ENCODE results near the gene TPSD1. TPM values are rescaled to one million over a fixed set of nuclear protein-coding genes. Genes with fewer than 3 reads are reported as not detected.

Gene TPSD1
- not detected in 2 replicates for total RNA-seq

DNA sequence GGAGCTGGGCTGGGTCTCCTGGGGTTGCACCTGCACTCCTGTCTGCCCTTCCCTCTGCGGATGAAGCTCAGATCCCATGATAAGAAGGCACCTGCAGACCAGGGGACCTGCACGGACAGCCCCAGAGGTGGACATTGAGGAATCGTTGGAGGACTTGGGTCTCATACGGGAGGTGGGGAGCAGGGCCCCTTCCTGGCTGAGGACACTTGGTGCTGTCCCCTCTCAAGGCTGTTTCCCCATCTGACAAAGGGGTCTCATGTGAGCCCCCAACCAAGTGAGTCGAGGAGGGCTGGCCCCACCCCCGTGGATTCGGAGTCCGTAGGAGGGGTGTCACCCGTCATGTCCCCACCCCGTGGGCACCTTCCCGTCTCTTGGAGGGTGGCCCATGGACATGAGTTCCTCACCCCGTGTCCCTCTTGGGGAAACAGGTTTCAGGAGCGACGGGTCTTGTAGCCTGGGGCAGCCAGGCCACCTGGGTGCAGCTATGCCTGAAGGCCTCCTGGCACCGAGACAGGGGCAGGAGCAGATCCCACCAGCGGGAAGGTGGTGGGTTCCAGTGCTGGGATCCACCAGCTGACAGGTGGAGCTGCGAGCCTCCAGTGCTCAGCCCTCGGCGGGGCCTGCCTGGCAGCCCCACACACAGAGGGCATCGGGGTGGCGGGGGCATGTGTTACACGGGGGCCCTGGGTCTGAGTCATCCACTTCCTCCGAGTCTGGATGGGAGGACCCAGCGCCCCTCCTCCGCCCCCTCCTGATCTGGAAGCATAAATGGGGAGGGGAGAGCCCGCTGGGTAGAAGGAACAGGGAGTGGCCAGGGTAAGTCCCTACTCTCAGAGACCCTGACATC lies at the start of gene TPSD1:
TPSD1 (plus strand) TSS at position 794 of the 847 bp plus-strand sequence. CDS start 212 bp downstream, outside the sequence.

DNA sequence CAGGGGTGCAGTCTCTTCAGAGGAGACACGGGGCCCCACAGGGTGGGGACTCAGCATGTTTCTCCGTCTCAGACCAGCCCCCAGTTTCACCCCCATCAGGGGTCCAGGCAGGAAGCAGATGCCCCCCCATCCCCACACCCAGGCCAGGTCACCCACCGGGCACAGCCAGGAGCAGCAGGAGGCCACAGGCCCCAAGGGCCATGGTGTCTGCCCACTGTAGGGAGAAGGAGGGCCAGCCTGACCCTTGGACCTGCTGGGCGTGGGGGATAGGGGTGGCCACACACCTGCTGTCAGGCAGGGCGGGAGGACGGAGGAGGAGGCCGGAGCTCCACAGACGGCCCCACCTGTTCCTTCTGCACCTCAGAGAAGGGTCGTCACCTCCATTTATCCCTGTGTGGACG lies 30.8 kb upstream of the TPSD1 start, which contains the start of gene TPSG1:
TPSG1 (minus strand) TSS at position 218 of the 401 bp plus-strand sequence; CDS start at position 202, 16 bp downstream.

DNA sequence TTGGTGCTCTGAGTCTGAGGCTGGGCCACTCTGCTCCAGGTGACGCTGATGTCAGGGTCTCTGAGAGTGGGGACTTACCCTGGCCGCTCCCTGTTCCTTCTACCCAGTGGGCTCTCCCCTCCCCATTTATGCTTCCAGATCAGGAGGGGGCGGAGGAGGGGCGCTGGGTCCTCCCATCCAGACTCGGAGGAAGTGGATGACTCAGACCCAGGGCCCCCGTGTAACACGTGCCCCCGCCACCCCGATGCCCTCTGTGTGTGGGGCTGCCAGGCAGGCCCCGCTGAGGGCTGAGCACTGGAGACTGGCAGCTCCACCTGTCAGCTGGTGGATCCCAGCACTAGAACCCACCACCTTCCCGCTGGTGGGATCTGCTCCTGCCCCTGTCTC lies 25.8 kb upstream of the TPSD1 start, which contains the start of gene TPSB2:
TPSB2 (minus strand) TSS at position 101 of the 387 bp plus-strand sequence. CDS start 233 bp downstream, outside the sequence.

DNA sequence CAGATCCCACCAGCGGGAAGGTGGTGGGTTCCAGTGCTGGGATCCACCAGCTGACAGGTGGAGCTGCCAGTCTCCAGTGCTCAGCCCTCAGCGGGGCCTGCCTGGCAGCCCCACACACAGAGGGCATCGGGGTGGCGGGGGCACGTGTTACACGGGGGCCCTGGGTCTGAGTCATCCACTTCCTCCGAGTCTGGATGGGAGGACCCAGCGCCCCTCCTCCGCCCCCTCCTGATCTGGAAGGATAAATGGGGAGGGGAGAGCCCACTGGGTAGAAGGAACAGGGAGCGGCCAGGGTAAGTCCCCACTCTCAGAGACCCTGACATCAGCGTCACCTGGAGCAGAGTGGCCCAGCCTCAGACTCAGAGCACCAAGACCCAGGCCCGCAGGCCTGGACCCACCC lies 15.4 kb upstream of the TPSD1 start, which contains the start of gene TPSAB1:
TPSAB1 (plus strand) TSS at position 270 of the 400 bp plus-strand sequence. CDS start 234 bp downstream, outside the sequence.

Other genes starting within 250 kb of the TPSD1 start
- not detected in 2 replicates for gene SSTR5, start 183.3 kb upstream of the TPSD1 start, total RNA-seq
- gene C1QTNF8, start 159.8 kb upstream of the TPSD1 start, total RNA-seq: not detected in 2 replicates
- gene CACNA1H, start 103.0 kb upstream of the TPSD1 start, total RNA-seq: 1.3 and 1.4 TPM in 2 replicates
- gene TPSG1, start 30.8 kb upstream of the TPSD1 start, total RNA-seq: not detected in 2 replicates
- gene TPSB2, start 25.9 kb upstream of the TPSD1 start, total RNA-seq: not detected in 2 replicates
- not detected in 2 replicates for gene TPSAB1, start 15.4 kb upstream of the TPSD1 start, total RNA-seq
- 30.3 and 45.2 TPM in 2 replicates for gene UBE2I, start 53.6 kb downstream of the TPSD1 start, total RNA-seq
- 0.28 TPM in 2 replicates for gene BAIAP3, start 77.6 kb downstream of the TPSD1 start, total RNA-seq
- 50.3 and 63.9 TPM in 2 replicates for gene TSR3, start 95.8 kb downstream of the TPSD1 start, total RNA-seq
- 40.2 and 60.1 TPM in 2 replicates for gene GNPTG, start 95.9 kb downstream of the TPSD1 start, total RNA-seq
- gene UNKL, start 158.6 kb downstream of the TPSD1 start, total RNA-seq: 5.3 and 6.7 TPM in 2 replicates
- gene UQCC4, start 164.7 kb downstream of the TPSD1 start, total RNA-seq: 14.4 and 15.9 TPM in 2 replicates
- not detected in 2 replicates for gene PERCC1, start 175.0 kb downstream of the TPSD1 start, total RNA-seq
- 0.14 and 0.28 TPM in 2 replicates for gene CCDC154, start 188.5 kb downstream of the TPSD1 start, total RNA-seq
- 50.6 and 91.4 TPM in 2 replicates for gene CLCN7, start 219.0 kb downstream of the TPSD1 start, total RNA-seq
- 0.09 TPM in 1 of 2 replicates, not detected in the other for gene PTX4, start 232.9 kb downstream of the TPSD1 start, total RNA-seq
- gene TELO2, start 237.3 kb downstream of the TPSD1 start, total RNA-seq: 7.1 and 9.9 TPM in 2 replicates

Measured in smooth muscle cell of bladder (primary cell).